WTC11 (cell line): ENCODE measurements around the gene GTPBP1. TPM values are rescaled to one million over a fixed set of nuclear protein-coding genes. Genes with fewer than 3 reads are reported as not detected.

Source experiments
- ESRRA ChIP-seq: sonication (generic); formaldehyde crosslinking; IDR thresholded peaks from 2 replicates; pipeline ENCODE4 v1.8.1; 2022; ENCODE audit warnings: mild to moderate bottlenecking, missing genetic modification reagents, borderline replicate concordance
- ETV6 ChIP-seq: sonication (generic); formaldehyde crosslinking; IDR thresholded peaks from 2 replicates; pipeline ENCODE4 v1.8.1; 2022; ENCODE audit warnings: mild to moderate bottlenecking, missing genetic modification reagents
- GTF2I ChIP-seq: fragments of 250-450 bp; sonication (Bioruptor Pico); conservative IDR thresholded peaks from 2 replicates; pipeline ENCODE4 v1.4.0; 2021; ENCODE audit warnings: mild to moderate bottlenecking
- KAT7 ChIP-seq: sonication (generic); formaldehyde crosslinking; IDR thresholded peaks from 2 replicates; pipeline ENCODE4 v1.8.1; 2023; ENCODE audit warnings: missing genetic modification reagents, mild to moderate bottlenecking, borderline replicate concordance
- MLX ChIP-seq: sonication (generic); formaldehyde crosslinking; IDR thresholded peaks from 2 replicates; pipeline ENCODE4 v1.8.1; 2023; ENCODE audit warnings: mild to moderate bottlenecking, missing genetic modification reagents, moderate library complexity
- MYBL2 ChIP-seq: sonication (generic); formaldehyde crosslinking; IDR thresholded peaks from 2 replicates; pipeline ENCODE4 v1.8.1; 2023; ENCODE audit warnings: mild to moderate bottlenecking, moderate library complexity, missing genetic modification reagents
- NFATC4 ChIP-seq: fragments of 250-450 bp; sonication (Bioruptor Pico); IDR thresholded peaks from 2 replicates; pipeline ENCODE4 v1.9.0; 2021; ENCODE audit warnings: mild to moderate bottlenecking
- NFYB ChIP-seq: sonication (generic); formaldehyde crosslinking; conservative IDR thresholded peaks from 2 replicates; pipeline ENCODE4 v1.8.0; 2022; ENCODE audit warnings: low read depth, missing genetic modification reagents
- NR1H2 ChIP-seq: sonication (generic); formaldehyde crosslinking; IDR thresholded peaks from 2 replicates; pipeline ENCODE4 v1.9.0; 2021; ENCODE audit warnings: mild to moderate bottlenecking, moderate library complexity, missing genetic modification reagents
- PREB ChIP-seq: sonication (generic); formaldehyde crosslinking; IDR thresholded peaks from 2 replicates; pipeline ENCODE4 v1.8.1; 2022; ENCODE audit warnings: mild to moderate bottlenecking, missing genetic modification reagents, moderate library complexity, borderline replicate concordance
- RELA ChIP-seq: sonication (generic); formaldehyde crosslinking; IDR thresholded peaks from 2 replicates; pipeline ENCODE4 v1.8.1; 2022; ENCODE audit warnings: missing genetic modification reagents, mild to moderate bottlenecking, borderline replicate concordance
- TCF7 ChIP-seq: sonication (generic); formaldehyde crosslinking; IDR thresholded peaks from 2 replicates; pipeline ENCODE4 v1.8.0; 2022; ENCODE audit warnings: mild to moderate bottlenecking, low read depth, missing genetic modification reagents, moderate library complexity
- TEAD1 ChIP-seq: sonication (generic); formaldehyde crosslinking; IDR thresholded peaks from 2 replicates; pipeline ENCODE4 v1.8.0; 2022; ENCODE audit warnings: mild to moderate bottlenecking, missing genetic modification reagents
- TEAD4 ChIP-seq: sonication (generic); formaldehyde crosslinking; IDR thresholded peaks from 2 replicates; pipeline ENCODE4 v1.8.0; 2022; ENCODE audit warnings: mild to moderate bottlenecking, missing genetic modification reagents
- TP53 ChIP-seq: sonication (generic); formaldehyde crosslinking; IDR thresholded peaks from 2 replicates; pipeline ENCODE4 v1.8.1; 2023; ENCODE audit warnings: mild to moderate bottlenecking, missing genetic modification reagents
- ZBTB21 ChIP-seq: sonication (generic); formaldehyde crosslinking; IDR thresholded peaks from 2 replicates; pipeline ENCODE4 v1.8.1; 2023; ENCODE audit warnings: mild to moderate bottlenecking, missing genetic modification reagents, borderline replicate concordance
- ZNF138 ChIP-seq: sonication (generic); formaldehyde crosslinking; conservative IDR thresholded peaks from 2 replicates; pipeline ENCODE4 v1.8.1; 2022; ENCODE audit warnings: mild to moderate bottlenecking, moderate library complexity, missing genetic modification reagents
- ZNF219 ChIP-seq: sonication (generic); formaldehyde crosslinking; IDR thresholded peaks from 2 replicates; pipeline ENCODE4 v1.8.0; 2023; ENCODE audit warnings: missing genetic modification reagents, mild to moderate bottlenecking, borderline replicate concordance
- ZNF232 ChIP-seq: sonication (generic); formaldehyde crosslinking; IDR thresholded peaks from 2 replicates; pipeline ENCODE4 v1.8.0; 2022; ENCODE audit warnings: mild to moderate bottlenecking, missing genetic modification reagents
- ZNF281 ChIP-seq: sonication (generic); formaldehyde crosslinking; IDR thresholded peaks from 2 replicates; pipeline ENCODE4 v1.8.0; 2023; ENCODE audit warnings: mild to moderate bottlenecking, missing genetic modification reagents
- ZNF423 ChIP-seq: fragments of 250-450 bp; sonication (Bioruptor Pico); IDR thresholded peaks from 2 replicates; pipeline ENCODE4 v2.1.2; 2022; ENCODE audit warnings: mild to moderate bottlenecking, moderate library complexity
- total RNA-seq: library from RNA; stranded (reverse); gene quantifications from 3 replicates; pipeline ENCODE4 v1.2.3, GENCODE V29; 2021
- TF ChIP-seq, protein P1 (sequence below): sonication (generic); formaldehyde crosslinking; IDR thresholded peaks from 2 replicates; pipeline ENCODE4 v1.8.0; 2022; ENCODE audit warnings: mild to moderate bottlenecking, missing genetic modification reagents
- TF ChIP-seq, protein P2 (sequence below): sonication (generic); formaldehyde crosslinking; conservative IDR thresholded peaks from 2 replicates; pipeline ENCODE4 v1.8.1; 2022; ENCODE audit warnings: mild to moderate bottlenecking, missing genetic modification reagents
- TF ChIP-seq, protein P3 (sequence below): sonication (generic); formaldehyde crosslinking; IDR thresholded peaks from 2 replicates; pipeline ENCODE4 v1.8.0; 2022; ENCODE audit warnings: mild to moderate bottlenecking, missing genetic modification reagents
- TF ChIP-seq, protein P4 (sequence below): sonication (generic); formaldehyde crosslinking; IDR thresholded peaks from 2 replicates; pipeline ENCODE4 v1.8.1; 2022; ENCODE audit warnings: mild to moderate bottlenecking, moderate library complexity, missing genetic modification reagents
- TF ChIP-seq, protein P5 (sequence below): sonication (generic); formaldehyde crosslinking; conservative IDR thresholded peaks from 2 replicates; pipeline ENCODE4 v1.8.1; 2023; ENCODE audit warnings: mild to moderate bottlenecking, low read depth, missing genetic modification reagents, moderate library complexity

GTPBP1 gene
- total RNA-seq, 1 experiment from 2014 or later: 108 TPM

DNA sequence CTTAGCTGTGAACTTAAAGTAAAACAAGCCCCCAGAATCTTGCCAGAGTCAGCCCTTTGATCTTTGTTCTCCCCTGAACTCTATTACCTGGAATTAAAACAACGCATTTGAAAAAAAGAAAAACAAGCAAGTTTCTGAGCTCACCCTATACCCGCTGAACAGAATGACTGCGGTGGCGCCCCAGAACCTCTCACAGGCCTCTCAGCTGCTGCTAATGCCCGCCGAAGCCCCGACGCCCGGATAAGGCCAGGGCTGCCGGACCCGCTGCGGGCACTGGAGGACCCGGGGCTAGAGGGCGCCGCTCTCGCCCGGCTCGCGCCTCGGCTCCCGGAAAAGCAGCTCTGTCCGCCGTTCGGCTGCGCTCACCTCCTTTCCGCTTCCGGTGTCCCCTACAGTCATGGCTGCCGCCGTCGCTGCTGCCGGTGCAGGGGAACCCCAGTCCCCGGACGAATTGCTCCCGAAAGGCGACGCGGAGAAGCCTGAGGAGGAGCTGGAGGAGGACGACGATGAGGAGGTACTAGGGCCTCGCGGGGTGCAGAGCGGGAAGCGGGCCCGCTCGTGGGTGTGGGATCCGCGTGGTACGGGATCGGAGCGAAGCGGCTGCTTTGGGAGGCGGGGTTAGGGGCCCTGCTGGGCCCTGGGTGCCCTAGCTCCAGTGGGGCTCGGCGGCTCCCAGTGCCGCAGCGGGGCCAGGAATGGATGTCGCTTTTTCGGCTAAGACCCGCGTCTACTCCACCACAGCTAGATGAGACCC is 24.0 kb upstream of the GTPBP1 start, which contains the start of gene TOMM22 (continued):
- TF ChIP-seq ZNF138 (CRISPR knock-in tag) (0 out of 2 replicates have a peak, but pooled peaks have one; percentile 78), NFATC4 (CRISPR knock-in tag) (no peak), TEAD1 (CRISPR knock-in tag) (peak; percentile 70), GTF2I (CRISPR knock-in tag) (0 out of 2 replicates have a peak, but pooled peaks have one; percentile 55), NFYB (CRISPR knock-in tag) (no peak), RELA (peak; percentile 51; the same call in 1 of the 2 replicates), ZNF281 (CRISPR knock-in tag) (0 out of 2 replicates have a peak, but pooled peaks have one; percentile 19), MLX (0 out of 2 replicates have a peak, but pooled peaks have one; percentile 47), KAT7 (CRISPR knock-in tag) (0 out of 2 replicates have a peak, but pooled peaks have one; percentile 85), TP53 (CRISPR knock-in tag) (peak; percentile 84), ZNF219 (CRISPR knock-in tag) (0 out of 2 replicates have a peak, but pooled peaks have one; percentile 62), NR1H2 (CRISPR knock-in tag) (no peak), ZNF232 (CRISPR knock-in tag) (peak; percentile 78; the same call in 1 of the 2 replicates), ZBTB21 (CRISPR knock-in tag) (peak; percentile 91), ETV6 (CRISPR knock-in tag) (peak; percentile 95), TEAD4 (CRISPR knock-in tag) (no peak; the same call in 1 of the 2 replicates), TCF7 (CRISPR knock-in tag) (no peak), PREB (CRISPR knock-in tag) (0 out of 2 replicates have a peak, but pooled peaks have one; percentile 65), MYBL2 (CRISPR knock-in tag) (peak; percentile 87), ESRRA (CRISPR knock-in tag) (peak; percentile 83; the same call in 1 of the 2 replicates), ZNF423 (CRISPR knock-in tag) (no peak)
- TF ChIP-seq, protein P1, sequence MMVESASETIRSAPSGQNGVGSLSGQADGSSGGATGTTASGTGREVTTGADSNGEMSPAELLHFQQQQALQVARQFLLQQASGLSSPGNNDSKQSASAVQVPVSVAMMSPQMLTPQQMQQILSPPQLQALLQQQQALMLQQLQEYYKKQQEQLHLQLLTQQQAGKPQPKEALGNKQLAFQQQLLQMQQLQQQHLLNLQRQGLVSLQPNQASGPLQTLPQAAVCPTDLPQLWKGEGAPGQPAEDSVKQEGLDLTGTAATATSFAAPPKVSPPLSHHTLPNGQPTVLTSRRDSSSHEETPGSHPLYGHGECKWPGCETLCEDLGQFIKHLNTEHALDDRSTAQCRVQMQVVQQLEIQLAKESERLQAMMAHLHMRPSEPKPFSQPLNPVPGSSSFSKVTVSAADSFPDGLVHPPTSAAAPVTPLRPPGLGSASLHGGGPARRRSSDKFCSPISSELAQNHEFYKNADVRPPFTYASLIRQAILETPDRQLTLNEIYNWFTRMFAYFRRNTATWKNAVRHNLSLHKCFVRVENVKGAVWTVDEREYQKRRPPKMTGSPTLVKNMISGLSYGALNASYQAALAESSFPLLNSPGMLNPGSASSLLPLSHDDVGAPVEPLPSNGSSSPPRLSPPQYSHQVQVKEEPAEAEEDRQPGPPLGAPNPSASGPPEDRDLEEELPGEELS (CRISPR knock-in tag): peak; percentile 72; the same call in 1 of the 2 replicates
- TF ChIP-seq, protein P2, sequence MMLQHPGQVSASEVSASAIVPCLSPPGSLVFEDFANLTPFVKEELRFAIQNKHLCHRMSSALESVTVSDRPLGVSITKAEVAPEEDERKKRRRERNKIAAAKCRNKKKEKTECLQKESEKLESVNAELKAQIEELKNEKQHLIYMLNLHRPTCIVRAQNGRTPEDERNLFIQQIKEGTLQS (CRISPR knock-in tag): no peak
- TF ChIP-seq, protein P3, sequence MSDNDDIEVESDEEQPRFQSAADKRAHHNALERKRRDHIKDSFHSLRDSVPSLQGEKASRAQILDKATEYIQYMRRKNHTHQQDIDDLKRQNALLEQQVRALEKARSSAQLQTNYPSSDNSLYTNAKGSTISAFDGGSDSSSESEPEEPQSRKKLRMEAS (CRISPR knock-in tag): peak; percentile 83; the same call in 1 of the 2 replicates
- TF ChIP-seq, protein P4, sequence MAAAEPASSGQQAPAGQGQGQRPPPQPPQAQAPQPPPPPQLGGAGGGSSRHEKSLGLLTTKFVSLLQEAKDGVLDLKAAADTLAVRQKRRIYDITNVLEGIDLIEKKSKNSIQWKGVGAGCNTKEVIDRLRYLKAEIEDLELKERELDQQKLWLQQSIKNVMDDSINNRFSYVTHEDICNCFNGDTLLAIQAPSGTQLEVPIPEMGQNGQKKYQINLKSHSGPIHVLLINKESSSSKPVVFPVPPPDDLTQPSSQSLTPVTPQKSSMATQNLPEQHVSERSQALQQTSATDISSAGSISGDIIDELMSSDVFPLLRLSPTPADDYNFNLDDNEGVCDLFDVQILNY (CRISPR knock-in tag): peak; percentile 90
- TF ChIP-seq, protein P5, sequence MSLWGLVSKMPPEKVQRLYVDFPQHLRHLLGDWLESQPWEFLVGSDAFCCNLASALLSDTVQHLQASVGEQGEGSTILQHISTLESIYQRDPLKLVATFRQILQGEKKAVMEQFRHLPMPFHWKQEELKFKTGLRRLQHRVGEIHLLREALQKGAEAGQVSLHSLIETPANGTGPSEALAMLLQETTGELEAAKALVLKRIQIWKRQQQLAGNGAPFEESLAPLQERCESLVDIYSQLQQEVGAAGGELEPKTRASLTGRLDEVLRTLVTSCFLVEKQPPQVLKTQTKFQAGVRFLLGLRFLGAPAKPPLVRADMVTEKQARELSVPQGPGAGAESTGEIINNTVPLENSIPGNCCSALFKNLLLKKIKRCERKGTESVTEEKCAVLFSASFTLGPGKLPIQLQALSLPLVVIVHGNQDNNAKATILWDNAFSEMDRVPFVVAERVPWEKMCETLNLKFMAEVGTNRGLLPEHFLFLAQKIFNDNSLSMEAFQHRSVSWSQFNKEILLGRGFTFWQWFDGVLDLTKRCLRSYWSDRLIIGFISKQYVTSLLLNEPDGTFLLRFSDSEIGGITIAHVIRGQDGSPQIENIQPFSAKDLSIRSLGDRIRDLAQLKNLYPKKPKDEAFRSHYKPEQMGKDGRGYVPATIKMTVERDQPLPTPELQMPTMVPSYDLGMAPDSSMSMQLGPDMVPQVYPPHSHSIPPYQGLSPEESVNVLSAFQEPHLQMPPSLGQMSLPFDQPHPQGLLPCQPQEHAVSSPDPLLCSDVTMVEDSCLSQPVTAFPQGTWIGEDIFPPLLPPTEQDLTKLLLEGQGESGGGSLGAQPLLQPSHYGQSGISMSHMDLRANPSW: peak; percentile 81
